CD14-positive monocyte (primary cell): Measurements from ENCODE around the gene HK1. TPM values are rescaled to one million over a fixed set of nuclear protein-coding genes. Genes with fewer than 3 reads are reported as not detected.
A peak's percentile ranks its signal among the peaks of the same experiment; 100 is the strongest.

ENCODE experiments used
- DNase-seq, 3 donors: peaks; one replicate each; pipeline ENCODE4 v3.0.0-alpha.2; 2011 to 2022
- H2AFZ ChIP-seq: 2 replicates; pipeline ENCODE4 v1.6.0; 2012; ENCODE audit warnings: mild to moderate bottlenecking, low read depth, low read length, inconsistent platforms; ENCODE audit not compliant: insufficient read depth, poor library complexity, severe bottlenecking
- H3K27ac ChIP-seq, 2 donors: 1 replicate in 1 of 2; 2 replicates in 1 of 2; pipeline ENCODE4 v1.5.1; 2012 to 2013; ENCODE audit warnings: low read length in 2 of 2, control low read depth in 1 of 2, inconsistent platforms in 1 of 2, low read depth in 1 of 2, mild to moderate bottlenecking in 1 of 2
- H3K27me3 ChIP-seq, 2 donors: one replicate each; pipeline versions ENCODE4 v1.6.0 to v1.6.1; 2011 to 2013; ENCODE audit warnings: low read length in 2 of 2; ENCODE audit not compliant: control insufficient read depth in 2 of 2, insufficient read depth in 2 of 2
- H3K36me3 ChIP-seq, 2 donors: replicated peaks in 1 of 2; 1 replicate in 1 of 2; 2 replicates in 1 of 2; pipeline versions ENCODE4 v1.5.1 to v1.6.1; 2012 to 2013; ENCODE audit warnings: low read length in 2 of 2, control low read depth in 1 of 2, inconsistent platforms in 1 of 2, mild to moderate bottlenecking in 1 of 2; ENCODE audit not compliant: insufficient read depth in 2 of 2, control insufficient read depth in 1 of 2
- H3K4me1 ChIP-seq, 2 donors: 1 replicate in 1 of 2; 2 replicates in 1 of 2; pipeline versions ENCODE4 v1.5.1 to v1.6.1; 2012 to 2013; ENCODE audit warnings: low read length in 2 of 2, control low read depth in 1 of 2, inconsistent platforms in 1 of 2, mild to moderate bottlenecking in 1 of 2, moderate library complexity in 1 of 2; ENCODE audit not compliant: insufficient read depth in 2 of 2, control insufficient read depth in 1 of 2
- H3K4me2 ChIP-seq: replicated peaks from 2 replicates; pipeline ENCODE3; 2012; ENCODE audit warnings: low read length, moderate library complexity, mild to moderate bottlenecking; ENCODE audit not compliant: poor library complexity, severe bottlenecking; ENCODE audit errors: extremely low read depth
- H3K4me3 ChIP-seq, 3 experiments: fragments of 200-600 bp in 1 of 3; sonication (generic) in 1 of 3; replicated peaks in 1 of 3; 1 replicate in 2 of 3; 2 replicates in 1 of 3; pipeline ENCODE4 v1.5.1; 2011 to 2013; ENCODE audit warnings: low read length in 3 of 3, mild to moderate bottlenecking in 3 of 3, control low read depth in 2 of 3, low read depth in 2 of 3, inconsistent platforms in 1 of 3, moderate library complexity in 1 of 3
- H3K79me2 ChIP-seq: 2 replicates; pipeline ENCODE4 v1.6.0; 2012; ENCODE audit warnings: mild to moderate bottlenecking, control low read depth, inconsistent platforms, low read length, moderate library complexity; ENCODE audit not compliant: insufficient read depth
- H3K9ac ChIP-seq: 2 replicates; pipeline ENCODE4 v1.6.0; 2017; ENCODE audit warnings: low read length, mild to moderate bottlenecking; ENCODE audit not compliant: insufficient read depth, poor library complexity, severe bottlenecking
- H3K9me3 ChIP-seq, 2 donors: replicated peaks in 1 of 2; 1 replicate in 1 of 2; 2 replicates in 1 of 2; pipeline versions ENCODE4 v1.5.1 to v1.6.1; 2012 to 2013; ENCODE audit warnings: low read length in 2 of 2, control low read depth in 1 of 2; ENCODE audit not compliant: control insufficient read depth in 1 of 2, insufficient read depth in 1 of 2
- H4K20me1 ChIP-seq: 2 replicates; pipeline ENCODE4 v1.6.0; 2012; ENCODE audit warnings: mild to moderate bottlenecking, low read length, control low read depth, moderate library complexity; ENCODE audit not compliant: insufficient read depth
- H3K27ac Mint-ChIP-seq, 7 donors: one replicate each; pipeline ENCODE4 v1.8.0; 2020; ENCODE audit warnings: mild to moderate bottlenecking in 7 of 7, mixed read lengths in 7 of 7, moderate library complexity in 6 of 7, inconsistent platforms in 2 of 7
- H3K27me3 Mint-ChIP-seq, 3 donors: one replicate each; pipeline ENCODE4 v1.8.0; 2021 to 2022; ENCODE audit warnings: low read depth in 3 of 3, mild to moderate bottlenecking in 3 of 3, mixed read lengths in 3 of 3, moderate library complexity in 3 of 3, inconsistent platforms in 1 of 3
- H3K36me3 Mint-ChIP-seq, 2 donors: one replicate each; pipeline ENCODE4 v1.8.0; 2020; ENCODE audit warnings: mixed read lengths in 2 of 2, inconsistent platforms in 1 of 2, mild to moderate bottlenecking in 1 of 2
- H3K4me1 Mint-ChIP-seq: one replicate; pipeline ENCODE4 v1.8.0; 2020; ENCODE audit warnings: mild to moderate bottlenecking, mixed read lengths
- H3K4me3 Mint-ChIP-seq, 2 donors: one replicate each; pipeline ENCODE4 v1.8.0; 2020; ENCODE audit warnings: mild to moderate bottlenecking in 2 of 2, mixed read lengths in 2 of 2, moderate library complexity in 1 of 2
- H3K9me3 Mint-ChIP-seq, 7 donors: one replicate each; pipeline ENCODE4 v1.8.0; 2020 to 2022; ENCODE audit warnings: mixed read lengths in 7 of 7, mild to moderate bottlenecking in 6 of 7, moderate library complexity in 6 of 7, inconsistent platforms in 2 of 7
- CTCF ChIP-seq: fragments of 200-600 bp; IDR thresholded peaks from one replicate; pipeline ENCODE4 v1.8.0; 2022; ENCODE audit warnings: antibody characterized with exemption, mild to moderate bottlenecking
- WGBS: methylation state at CpG from one replicate; pipeline ENCODE4 v1.1.5; 2013; ENCODE audit warnings: missing lambda C conversion rate; ENCODE audit not compliant: insufficient coverage; 5-methylcytosine and 5-hydroxymethylcytosine counted together
- intact Hi-C, 2 donors: fragments of 100-400 bp; cut with micrococcal nuclease; formaldehyde crosslinking; loops; one replicate each; pipeline versions ENCODE4 v1.15.0 to v1.15.1; 2023
- polyA plus RNA-seq, 3 donors: library from polyadenylated mRNA; depleted of rRNA in 1 of 3; unstranded in 2 of 3; stranded (reverse) in 1 of 3; fragments of 300-500 nt in 2 of 3; fragments of >200 nt in 1 of 3; fragmentation: Illumina TruSeq in 2 of 3; gene quantifications; 1 replicate in 2 of 3; 2 replicates in 1 of 3; pipeline ENCODE4 v1.2.3, GENCODE V29; 2012 to 2021

HK1 gene
- polyA plus RNA-seq, 3 donors, result 57.9 to 146 (median 125) TPM

- no peak for TF ChIP-seq CTCF
- Mint-ChIP-seq H3K4me1 (peaks cover 8% of the 10 kb centered on the region), H3K36me3 (peaks cover 81 to 96% of the 10 kb centered on the region in 2 donors), H3K27me3 (no peaks in the 10 kb centered on the region), H3K9me3 (peaks cover 0 to 2% (median 0%) of the 10 kb centered on the region in 7 donors), H3K4me3 (no peak overlapping the region), H3K27ac (peak overlapping the region in 5 of 7 donors; percentile 28 to 70 (median 58))
- 73% methylated on average over 7 of the region's 8 CpGs for WGBS
- DNase-seq, result no peak
- Histone ChIP-seq H3K9ac (no peak overlapping the region), H3K4me2 (no peak overlapping the region), H3K4me3 (no peak overlapping the region), H3K36me3 (peaks cover 91 to 99% of the 10 kb centered on the region in 2 donors), H4K20me1 (peaks cover 58% of the 10 kb centered on the region), H3K79me2 (peaks cover 6% of the 10 kb centered on the region), H3K27ac (peak overlapping the region in 1 of 2 donors; percentile 42), H3K9me3 (no peaks in the 10 kb centered on the region), H3K27me3 (no peaks in the 10 kb centered on the region), H3K4me1 (peaks cover 8% of the 10 kb centered on the region in 2 donors), H2AFZ (no peak overlapping the region)
- intact Hi-C loops, result no loop called here
Observed at GRCh38 chr10:69389827-69390490, 111.7 kb downstream of the HK1 start.

GRCh38 chr10:69391158-69391557 lies 112.9 kb downstream of the HK1 start:
- Histone ChIP-seq H3K9ac (no peak overlapping the region), H2AFZ (no peak overlapping the region), H4K20me1 (peaks cover 64% of the 10 kb centered on the region), H3K4me3 (no peak overlapping the region), H3K27me3 (no peaks in the 10 kb centered on the region), H3K79me2 (peaks cover 6% of the 10 kb centered on the region), H3K36me3 (peaks cover 88 to 99% of the 10 kb centered on the region in 2 donors), H3K4me1 (peaks cover 8% of the 10 kb centered on the region in 2 donors), H3K4me2 (no peak overlapping the region), H3K27ac (peak overlapping the region in 1 of 2 donors; percentile 42), H3K9me3 (no peaks in the 10 kb centered on the region)
- H3K27ac Mint-ChIP-seq, result peak overlapping the region in 4 of 7 donors; percentile 32 to 78 (median 54)
- TF ChIP-seq CTCF, result no peak
- no peak for DNase-seq
- WGBS, result 87% methylated on average over 3 of the region's 6 CpGs
- H3K27me3 Mint-ChIP-seq, result no peaks in the 10 kb centered on the region
- H3K4me3 Mint-ChIP-seq, result no peak overlapping the region
- intact Hi-C loops, result no loop called here
- H3K9me3 Mint-ChIP-seq, result peaks cover 0 to 2% (median 0%) of the 10 kb centered on the region in 7 donors
- peaks cover 80 to 96% of the 10 kb centered on the region in 2 donors for H3K36me3 Mint-ChIP-seq
- peaks cover 8% of the 10 kb centered on the region for H3K4me1 Mint-ChIP-seq
